DMS153 treated with DMSO at 0.1 percent for 48 hours (cell line): ENCODE results near the gene BCL11B.

Experiments
- DNase-seq: peaks from one replicate; lab custom pipeline; 2025; ENCODE audit not compliant: unreplicated experiment; lab: John Stamatoyannopoulos, UW

The BCL11B gene

DNA sequence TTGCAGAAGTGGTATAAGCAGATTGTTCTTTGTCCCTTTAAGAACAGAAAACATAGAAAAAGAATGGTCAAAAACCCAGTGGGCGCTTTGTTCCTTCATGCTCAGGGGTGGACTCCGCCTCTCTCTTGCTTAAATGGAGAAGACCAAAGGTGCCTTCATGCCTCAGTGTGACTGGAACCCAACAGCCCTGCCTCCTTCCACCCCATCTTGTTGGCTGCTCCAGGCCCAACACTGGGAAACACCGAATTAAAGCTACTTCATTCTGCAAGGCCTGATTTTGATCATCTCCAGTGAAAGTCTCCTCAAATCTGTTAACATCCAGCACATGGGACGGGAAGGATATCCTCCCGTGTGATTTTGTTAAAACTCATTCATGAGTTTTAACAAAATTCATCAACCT, 103.7 kb downstream of the BCL11B start:
- no peak for DNase-seq

DNA sequence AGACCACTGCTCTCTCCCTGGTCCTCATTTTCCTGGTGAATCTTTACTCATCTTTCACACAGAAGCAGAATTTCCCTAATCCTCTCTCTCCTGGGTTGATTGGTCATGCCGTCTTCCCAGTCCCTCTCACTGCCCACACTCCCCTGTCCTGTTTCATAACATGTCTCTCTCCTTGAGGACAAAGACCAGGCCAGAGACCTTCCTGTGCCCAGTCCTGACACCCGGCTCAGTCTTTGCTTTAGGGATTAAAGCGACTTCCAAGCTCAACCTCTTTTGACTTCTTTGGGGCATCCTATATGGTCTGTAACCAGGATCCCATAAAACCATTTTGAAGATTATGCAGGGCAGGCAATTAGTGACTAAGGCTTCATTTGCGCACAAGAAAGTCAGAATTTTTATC, 105.5 kb downstream of the BCL11B start:
- no peak for DNase-seq

DNA sequence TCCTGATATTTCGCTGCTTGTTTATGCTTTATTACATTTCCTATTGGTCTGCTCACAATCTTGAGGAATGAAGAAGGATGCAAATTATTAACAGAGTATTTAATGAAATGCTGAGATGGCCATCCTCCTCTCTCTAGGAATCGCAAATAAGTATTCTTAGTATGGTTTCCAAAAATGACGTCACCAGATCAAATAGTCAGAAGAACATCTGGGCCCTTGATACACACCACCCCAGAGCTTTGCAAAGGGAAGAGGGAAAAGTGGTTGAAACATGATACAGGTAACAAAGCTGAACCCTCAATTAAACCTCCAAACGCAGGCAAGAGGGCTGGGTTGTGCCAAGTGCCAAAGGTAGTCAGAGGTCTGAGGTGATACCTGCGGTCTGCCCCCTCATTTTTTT, 107.3 kb downstream of the BCL11B start:
- peak; percentile 16 for DNase-seq

- DNase-seq, result no peak
These were observed 108.6 kb downstream of the BCL11B start for GRCh38 chr14:99163446-99163845.

DNA sequence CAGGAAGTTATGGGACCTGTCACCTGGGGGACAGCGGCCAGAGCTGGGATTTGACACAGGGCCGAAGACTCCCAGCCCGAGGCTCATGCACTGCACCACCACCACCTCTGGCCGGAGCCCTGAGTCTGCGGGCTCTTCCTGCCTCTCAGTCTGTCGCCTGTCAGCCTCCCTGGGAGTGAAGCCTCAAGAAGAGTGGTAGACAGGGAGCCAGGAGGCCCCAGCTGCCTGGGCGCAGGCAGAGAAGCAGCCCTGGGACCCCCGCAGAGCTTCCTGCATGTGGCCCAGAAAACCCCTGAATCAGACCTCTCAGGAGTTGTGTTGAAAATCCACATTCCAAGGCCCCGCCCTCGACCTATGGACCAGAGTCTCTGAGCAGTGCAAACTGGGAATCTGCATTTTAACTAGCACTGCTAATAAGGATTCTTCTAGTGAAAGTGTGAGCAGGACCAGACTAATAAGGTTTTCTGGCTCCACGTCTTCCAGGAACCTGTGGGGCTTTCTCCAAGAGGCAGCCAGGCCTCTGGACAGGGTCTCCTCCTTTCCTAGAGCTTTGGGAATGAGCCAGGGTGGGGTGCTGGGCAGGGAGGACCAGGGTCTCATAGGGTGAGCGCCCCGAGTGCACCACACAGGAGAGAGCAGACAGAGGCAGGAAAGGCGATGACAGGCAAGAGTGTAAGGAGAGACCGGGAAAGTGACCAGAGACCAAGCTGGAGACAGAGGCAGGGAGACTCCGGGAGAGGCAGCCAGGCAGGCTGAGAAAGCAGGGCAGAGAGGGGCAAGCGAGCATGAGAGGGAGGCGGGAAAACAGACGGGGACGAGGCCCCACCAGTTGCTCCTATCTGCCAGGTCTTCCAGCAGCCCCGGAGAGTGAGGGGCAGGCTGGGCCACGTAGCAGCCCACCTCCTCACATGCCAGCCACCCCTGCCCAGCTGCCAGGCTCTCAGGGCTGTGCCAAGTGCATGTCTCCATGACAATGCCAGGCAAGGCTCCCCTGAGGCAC, 112.4 kb downstream of the BCL11B start:
- no peak for DNase-seq

DNA sequence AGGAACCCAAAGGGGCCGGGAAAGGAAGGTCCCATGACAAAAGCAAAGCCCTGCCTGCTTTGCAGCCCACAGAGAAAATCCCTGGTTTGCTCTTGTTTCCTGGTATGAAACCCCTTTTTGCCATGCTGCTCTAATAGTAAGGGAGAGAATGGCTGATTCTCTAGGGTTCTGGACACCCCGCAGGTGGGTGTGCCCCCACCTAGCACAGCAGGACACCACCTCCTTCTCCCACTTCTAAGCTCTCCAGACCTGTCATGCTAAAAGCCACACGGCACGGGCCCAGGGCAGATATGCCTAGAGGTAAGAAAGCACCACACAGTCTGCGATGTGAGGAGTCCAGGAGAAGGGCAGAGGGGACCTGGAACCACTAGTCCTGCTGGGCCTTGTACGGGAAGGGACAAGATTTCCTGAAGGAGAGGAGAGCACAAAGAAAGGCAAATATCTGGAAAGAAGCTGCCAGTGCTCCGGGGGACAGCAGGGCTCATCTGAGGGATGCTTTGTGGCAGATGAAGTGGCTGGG, 113.3 kb downstream of the BCL11B start:
- no peak for DNase-seq

GRCh38 chr14:99158150-99158549, 113.8 kb downstream of the BCL11B start:
- no peak for DNase-seq

DNA sequence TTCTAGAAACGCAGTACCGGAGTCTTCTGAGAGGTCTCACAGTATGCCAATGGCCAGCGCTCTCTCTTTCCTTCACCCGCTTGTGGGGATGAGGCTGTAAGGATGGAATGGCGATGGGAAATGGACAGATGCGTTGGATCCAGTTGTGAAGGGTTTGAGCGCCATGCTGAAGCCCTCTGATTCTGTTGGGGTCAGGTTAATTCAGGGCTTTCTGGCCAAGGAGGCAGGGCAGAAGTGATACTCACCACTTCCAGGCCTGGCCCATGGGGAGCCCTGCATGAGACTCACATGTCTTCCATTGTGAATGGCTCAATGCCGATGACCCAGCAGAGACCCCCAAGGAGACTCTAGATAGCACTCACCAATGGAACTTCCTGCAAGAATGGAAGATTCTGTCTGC, 114.3 kb downstream of the BCL11B start:
- DNase-seq, result no peak

DNA sequence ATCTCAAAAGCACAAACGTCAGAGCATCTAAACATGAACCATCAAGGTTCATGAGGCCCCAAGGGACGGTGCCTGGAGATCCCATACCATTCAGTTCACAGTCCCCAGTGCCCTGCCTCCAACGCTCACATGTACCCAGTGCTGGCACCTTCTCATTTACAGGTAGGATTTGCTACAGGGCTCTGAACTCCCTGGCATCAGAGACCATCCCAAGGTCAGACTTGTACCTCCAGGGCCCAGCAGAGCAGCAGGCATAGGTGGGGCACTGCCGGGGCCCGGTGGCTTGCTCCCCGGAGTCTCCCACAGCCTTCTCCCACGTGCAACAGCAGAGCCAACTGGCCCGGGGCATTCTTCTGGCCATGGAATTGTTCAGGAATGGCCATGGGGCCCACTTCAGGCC, 114.8 kb downstream of the BCL11B start:
- DNase-seq, result no peak

DNA sequence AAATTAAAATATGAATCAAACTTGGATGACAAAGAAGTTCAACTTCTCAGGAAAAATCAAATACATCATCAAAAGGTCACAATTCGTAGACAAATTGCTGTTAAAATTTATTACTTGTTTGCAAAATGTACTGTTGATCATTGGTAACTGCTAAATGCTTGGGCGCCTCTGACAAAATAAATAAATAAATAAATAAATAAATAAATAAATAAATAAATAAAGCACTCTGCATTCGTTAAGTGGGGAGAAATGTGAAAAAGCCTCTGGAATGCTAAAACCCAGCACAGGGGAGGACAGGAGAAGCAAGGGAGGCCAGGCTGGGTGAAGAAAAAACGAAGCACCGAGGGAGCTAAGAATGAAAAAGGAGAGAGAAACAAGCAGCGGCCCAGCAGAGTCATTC, 115.2 kb downstream of the BCL11B start:
- DNase-seq, result no peak

- DNase-seq, result no peak
These were observed 115.9 kb downstream of the BCL11B start for GRCh38 chr14:99156090-99156425.

DNA sequence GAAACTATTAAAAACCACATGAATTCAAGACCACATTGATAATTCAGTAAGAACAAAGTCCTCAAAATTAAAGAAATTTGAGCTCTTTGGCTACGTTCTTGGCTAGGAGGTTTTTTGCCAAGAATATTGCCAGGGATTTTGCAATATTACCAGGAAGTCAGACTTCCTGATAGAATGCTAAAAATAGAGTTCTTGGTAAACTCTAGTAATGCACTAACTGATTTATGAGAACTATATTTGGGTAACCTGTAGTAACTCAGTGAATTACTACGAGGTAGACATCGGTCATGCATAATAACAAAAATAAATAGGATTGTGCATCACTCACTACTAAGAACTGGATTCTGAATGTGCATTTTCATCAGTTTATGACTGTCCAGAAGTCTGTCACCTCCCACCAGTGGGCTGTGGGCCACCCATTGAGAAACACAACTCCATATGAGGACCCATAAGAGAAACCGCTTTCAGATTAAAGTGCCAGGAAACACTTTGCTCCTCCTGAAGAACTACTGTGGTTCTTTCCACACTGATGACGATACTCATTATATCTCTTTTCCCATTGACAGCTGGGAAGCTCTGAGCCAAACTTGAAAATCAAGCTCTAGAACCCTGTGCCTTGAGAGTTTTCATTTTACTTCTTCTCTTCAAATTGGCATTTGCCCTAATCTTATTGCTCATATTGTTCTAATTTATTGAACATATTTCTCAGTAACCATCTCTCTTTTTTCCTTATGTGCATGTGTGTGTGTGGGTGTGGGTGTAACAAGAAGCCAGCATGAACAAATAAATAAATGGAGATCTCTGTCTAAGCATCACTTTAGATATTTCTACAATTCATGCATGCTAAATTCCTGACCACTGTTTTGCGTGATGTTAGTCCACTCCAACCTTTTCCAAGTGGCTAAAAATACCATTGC, 116.6 kb downstream of the BCL11B start:
- no peak for DNase-seq

GRCh38 chr14:99150236-99150635, 121.8 kb downstream of the BCL11B start:
- DNase-seq, result no peak

DNA sequence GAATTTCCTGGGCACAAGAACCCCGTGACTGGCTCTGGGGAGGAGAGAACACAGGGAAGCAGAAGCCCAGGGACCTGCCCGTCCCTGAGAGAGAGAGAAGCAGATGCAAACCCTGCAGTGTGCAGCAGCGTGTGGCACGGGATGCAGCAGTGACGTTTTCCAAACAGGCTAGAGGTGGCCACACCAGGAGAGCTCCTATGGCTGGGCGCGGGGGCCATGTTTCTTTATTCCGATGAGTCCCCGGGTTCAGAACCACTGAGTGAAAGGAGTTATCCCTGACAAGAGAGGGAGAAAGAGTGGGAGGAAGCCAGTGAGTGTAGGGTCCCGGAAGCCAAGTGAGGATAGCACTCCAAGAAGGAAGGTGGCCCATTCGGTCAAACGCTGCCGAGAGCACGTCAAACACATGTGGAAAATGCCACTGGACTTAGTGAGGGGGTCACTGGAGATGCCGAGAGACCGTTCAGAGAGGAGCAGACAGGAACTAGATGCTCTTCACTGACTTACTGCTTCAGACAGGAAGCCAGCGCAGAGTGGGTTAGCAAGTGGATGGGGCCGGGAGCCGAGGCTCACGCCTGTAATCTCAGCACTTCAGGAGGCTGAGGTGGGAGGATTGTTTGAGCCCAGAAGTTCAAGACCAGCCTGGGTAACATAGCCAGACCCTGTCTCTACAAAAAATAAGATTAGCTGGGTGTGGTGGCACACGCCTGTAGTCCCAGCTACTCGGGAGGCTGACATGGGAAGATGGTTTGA, 123.0 kb downstream of the BCL11B start:
- DNase-seq, result no peak

DNA sequence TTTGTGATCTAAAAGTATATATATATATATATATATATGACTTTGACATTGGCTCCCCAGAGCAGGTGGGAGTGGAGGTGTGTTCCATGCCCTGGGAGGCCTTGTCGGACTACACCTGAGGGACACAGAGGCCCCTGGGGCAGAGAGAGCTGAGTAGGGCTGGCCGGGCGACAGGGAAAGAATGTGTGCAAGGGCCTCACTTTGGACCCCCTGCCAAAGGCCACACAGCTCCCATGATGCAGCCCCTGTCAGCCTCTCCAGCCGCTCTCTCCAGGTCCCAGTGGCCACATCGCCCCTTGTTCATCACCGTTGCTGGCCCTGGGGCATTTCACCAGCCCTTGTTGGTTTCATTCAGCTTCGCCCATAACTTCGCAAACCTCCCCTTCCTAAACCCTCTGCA, 123.9 kb downstream of the BCL11B start:
- no peak for DNase-seq

DNA sequence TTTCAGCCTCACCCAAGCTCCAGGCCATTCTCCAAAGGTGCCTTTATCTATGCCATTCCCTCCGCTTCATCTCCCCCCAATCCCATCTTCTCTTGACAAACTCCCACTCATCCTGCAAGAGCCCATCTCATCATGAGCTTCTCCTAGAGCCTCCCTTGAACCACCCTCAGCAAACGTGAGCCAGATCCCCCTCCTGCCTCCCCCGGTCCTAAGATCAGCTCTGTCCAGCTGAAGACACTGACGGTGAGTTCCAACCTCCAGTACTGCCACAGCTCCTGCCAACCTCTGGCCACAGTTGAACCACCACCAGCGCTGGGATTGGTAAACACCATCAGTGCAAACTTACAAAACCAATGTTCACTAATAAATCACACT, 124.6 kb downstream of the BCL11B start:
- DNase-seq, result no peak

GRCh38 chr14:99146616-99147365, 125.2 kb downstream of the BCL11B start:
- no peak for DNase-seq

DNA sequence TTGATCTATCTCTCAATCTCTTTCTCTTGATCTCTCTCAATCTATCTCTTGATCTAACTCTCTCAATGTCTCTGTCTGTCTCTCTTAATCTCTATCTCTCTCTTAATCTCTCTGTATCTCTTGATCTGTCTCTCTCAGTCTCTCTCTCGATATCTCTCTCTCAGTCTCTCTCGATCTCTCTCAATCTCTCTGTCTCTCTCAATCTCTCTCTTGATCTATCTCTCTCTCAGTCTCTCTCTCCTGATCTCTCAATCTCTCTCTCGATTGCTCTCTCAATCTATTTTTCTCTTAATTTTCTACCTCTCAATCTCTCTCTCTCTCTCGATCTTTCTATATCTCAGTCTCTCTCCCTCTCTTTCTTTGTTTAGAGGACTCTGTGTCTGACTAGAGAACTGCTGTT, 126.7 kb downstream of the BCL11B start:
- no peak for DNase-seq

DNA sequence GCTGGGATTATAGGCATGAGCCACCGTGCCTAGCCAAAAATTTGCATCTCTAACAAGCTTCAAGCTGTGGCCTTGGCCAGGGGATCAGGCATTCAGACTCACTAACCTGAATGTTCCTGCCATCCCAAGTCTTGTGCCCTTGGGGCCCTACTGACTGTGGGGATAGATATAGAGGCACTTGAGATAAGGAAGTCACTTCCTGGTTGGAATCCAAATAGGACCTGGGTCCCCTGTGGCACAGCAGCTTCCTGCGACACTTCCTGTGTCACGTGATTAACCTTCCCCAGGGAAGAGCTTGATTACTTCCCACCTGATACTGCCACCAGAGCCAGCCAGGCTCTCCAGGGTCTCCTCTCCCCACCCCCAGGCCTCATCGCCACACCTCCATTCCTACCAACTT, 128.2 kb downstream of the BCL11B start:
- no peak for DNase-seq

DNA sequence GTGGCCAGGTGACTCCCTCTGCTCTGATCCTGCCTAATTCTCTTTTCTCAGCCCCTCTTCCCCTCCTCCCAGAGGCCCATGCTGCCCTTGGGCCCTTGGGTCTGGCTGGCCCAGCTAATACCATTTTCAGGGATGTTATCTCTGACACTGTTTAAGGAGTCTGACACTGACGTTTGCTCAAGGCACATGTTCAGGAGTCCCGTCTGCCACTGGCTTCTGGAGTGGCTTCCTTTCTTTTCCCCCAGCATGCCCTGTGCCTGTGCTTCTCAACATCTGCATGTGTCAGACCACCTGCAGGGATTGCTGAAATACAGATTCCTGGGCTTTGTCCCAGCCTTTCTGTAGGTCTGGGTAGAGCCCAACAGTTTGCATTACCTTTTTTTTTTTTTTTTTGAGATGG, 128.9 kb downstream of the BCL11B start:
- no peak for DNase-seq
